ENCODE data around the gene ITGA3. TPM values are rescaled to one million over a fixed set of nuclear protein-coding genes. Genes with fewer than 3 reads are reported as not detected.

The ITGA3 gene
- total RNA-seq, 4 donors from 2014 or later: 145 to 246 (median 172) TPM

DNA sequence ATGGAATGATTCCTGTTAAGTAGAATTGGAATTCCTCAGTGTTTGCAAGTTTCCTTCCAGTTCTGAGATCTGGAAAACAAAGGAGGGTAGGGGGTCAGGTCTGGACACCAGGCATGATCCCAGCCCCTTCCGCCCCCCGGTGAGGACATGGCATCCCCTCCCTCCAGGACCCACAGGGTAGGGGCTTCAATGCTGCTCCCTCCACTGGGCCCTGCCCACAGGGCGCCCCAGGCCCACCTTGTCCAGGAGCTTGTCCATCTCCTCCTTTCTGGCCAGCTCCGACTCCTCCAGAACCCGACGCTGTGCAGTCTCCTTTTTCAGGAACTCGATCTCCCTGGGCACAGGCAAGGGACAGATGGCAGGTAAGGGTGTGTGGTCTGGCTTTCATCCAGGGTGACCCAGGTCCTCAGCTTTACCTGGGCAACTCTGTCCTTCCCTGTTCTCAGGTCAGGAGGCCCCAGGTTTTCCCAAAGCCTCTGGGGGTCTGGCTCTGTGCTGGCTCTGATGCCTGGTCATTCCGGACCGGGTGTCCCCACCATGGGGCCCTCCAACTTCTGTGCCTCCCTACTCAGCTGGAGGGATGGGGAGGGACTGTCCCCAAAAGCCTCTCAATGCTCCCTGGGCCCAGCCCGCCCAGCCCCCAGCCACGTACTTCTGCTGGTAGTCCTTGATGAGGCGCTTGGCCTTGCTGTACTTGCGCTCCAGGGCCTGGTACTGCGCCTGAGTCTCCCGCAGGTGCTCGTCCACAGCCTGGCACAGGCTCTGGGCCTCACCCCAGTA lies 79.6 kb downstream of the ITGA3 start:
- Histone ChIP-seq H3K4me3 (replicated peaks in 1 of 3) (no peak overlapping the region), H3K4me1 (peaks cover 0 to 11% of the 10 kb centered on the region in 2 donors), H3K27me3 (no peaks in the 10 kb centered on the region), H3K36me3 (peaks cover 39 to 43% of the 10 kb centered on the region in 2 donors), H3K9me3 (no peaks in the 10 kb centered on the region), H3K27ac (no peak overlapping the region)
- WGBS, 2 donors: 92 to 96% methylated on average over 15 of the region's 16 CpGs
- TF ChIP-seq, protein P1, sequence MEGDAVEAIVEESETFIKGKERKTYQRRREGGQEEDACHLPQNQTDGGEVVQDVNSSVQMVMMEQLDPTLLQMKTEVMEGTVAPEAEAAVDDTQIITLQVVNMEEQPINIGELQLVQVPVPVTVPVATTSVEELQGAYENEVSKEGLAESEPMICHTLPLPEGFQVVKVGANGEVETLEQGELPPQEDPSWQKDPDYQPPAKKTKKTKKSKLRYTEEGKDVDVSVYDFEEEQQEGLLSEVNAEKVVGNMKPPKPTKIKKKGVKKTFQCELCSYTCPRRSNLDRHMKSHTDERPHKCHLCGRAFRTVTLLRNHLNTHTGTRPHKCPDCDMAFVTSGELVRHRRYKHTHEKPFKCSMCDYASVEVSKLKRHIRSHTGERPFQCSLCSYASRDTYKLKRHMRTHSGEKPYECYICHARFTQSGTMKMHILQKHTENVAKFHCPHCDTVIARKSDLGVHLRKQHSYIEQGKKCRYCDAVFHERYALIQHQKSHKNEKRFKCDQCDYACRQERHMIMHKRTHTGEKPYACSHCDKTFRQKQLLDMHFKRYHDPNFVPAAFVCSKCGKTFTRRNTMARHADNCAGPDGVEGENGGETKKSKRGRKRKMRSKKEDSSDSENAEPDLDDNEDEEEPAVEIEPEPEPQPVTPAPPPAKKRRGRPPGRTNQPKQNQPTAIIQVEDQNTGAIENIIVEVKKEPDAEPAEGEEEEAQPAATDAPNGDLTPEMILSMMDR (IDR thresholded peaks at IDR 0.05): no peak
- TF ChIP-seq POLR2A (IDR thresholded peaks at IDR 0.05): no peak
- no peak for DNase-seq
- intact Hi-C loops (cut with DNase I): no loop called here

DNA sequence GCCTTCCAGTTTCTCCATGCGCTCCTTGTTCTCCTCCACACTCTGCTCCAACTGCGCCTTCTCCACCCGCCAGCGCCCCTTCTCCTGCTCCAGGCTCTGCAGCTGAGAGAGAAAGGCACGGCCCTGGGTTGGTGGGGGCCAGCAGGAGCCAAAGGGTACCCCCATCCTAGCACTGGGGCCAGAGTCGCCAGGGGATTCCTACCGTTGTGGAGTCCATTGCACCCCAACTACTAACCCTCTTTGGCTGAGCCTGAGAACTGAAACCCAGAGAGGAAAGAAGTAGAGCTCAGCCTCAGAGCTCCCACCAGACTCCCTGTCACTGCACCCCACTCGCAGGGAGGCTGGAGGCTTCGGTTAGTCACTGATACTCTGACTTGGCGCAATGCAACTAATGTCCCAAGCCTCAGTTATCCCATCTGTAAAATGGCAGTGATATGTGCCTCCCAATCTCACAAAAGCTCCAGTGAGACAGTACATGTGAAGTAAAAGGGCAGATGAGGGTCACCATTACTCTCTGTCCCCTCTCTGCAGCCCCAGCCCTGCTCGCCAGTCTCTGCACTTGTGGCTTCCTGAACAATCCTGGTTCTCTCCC lies 80.3 kb downstream of the ITGA3 start:
- Histone ChIP-seq H3K4me1 (peaks cover 0 to 12% of the 10 kb centered on the region in 2 donors), H3K9me3 (no peaks in the 10 kb centered on the region), H3K36me3 (peaks cover 46 to 50% of the 10 kb centered on the region in 2 donors), H3K4me3 (replicated peaks in 1 of 3) (no peak overlapping the region), H3K27me3 (no peaks in the 10 kb centered on the region), H3K27ac (no peak overlapping the region)
- TF ChIP-seq, protein P1 (IDR thresholded peaks at IDR 0.05): no peak
- TF ChIP-seq POLR2A (IDR thresholded peaks at IDR 0.05): no peak
- intact Hi-C loops (cut with DNase I): no loop called here
- 94 to 96% methylated on average over 9 to 11 of the region's 11 CpGs for WGBS, 2 donors
- DNase-seq: no peak

DNA sequence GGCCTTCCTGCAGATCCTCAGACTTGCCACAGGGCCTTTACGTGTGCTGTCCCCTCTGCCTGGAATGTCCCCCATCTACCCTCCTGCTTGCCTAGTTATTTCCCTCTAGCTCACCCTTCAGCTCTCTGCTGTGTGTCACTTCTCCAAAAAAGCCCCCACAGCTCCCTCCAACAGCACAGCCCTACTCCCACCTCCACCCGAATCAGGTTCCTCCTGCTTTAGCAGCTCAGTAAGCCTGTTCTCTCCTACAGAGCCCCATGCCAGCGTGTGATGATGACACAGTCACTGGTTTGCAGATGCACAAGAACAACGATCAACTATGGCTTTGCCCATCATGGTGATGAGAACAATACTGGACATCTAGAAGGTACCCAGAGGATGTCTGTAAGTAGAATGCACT lies 81.1 kb downstream of the ITGA3 start:
- H3K36me3 ChIP-seq: peaks cover 47 to 53% of the 10 kb centered on the region in 2 donors
- TF ChIP-seq, protein P1 (IDR thresholded peaks at IDR 0.05): no peak
- no peak for TF ChIP-seq POLR2A (IDR thresholded peaks at IDR 0.05)
- H3K9me3 ChIP-seq: no peaks in the 10 kb centered on the region
- whole genome bisulfite sequencing, 2 donors: 94% methylated on average over 4 of the region's 4 CpGs
- intact Hi-C loops (cut with DNase I): no loop called here
- H3K4me1 ChIP-seq: peaks cover 0 to 12% of the 10 kb centered on the region in 2 donors
- no peak for DNase-seq
- no peak overlapping the region for H3K27ac ChIP-seq
- no peaks in the 10 kb centered on the region for H3K27me3 ChIP-seq
- H3K4me3 ChIP-seq (replicated peaks in 1 of 3): no peak overlapping the region

DNA sequence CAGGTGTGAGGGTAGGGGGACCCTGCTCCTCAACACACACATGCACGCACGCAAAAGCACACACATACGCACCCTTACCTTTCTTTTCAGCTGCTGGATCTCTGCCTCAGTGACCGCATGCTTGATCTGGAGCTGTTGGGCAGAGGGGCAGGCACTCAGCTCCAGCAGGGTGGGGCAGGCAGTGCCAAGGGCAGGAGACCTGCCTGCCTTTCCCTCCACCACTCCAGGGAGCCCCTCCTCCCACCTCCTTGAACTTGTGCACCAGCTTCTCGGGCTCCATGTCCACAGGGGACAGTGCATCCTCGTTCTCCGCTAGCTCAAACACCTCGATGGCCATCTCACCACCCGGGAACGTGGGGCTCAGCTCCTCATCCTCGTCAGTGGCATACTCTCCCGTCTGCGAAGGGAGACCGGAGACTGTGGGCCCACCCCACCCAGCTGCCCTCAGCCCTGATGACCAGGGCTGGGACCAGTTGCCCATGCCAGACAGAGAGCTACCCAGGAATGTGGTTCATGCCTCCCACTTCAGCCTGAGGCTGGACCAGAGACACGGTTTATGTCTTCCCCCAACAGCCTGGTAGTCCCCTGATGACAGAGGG lies 83.4 kb downstream of the ITGA3 start:
- intact Hi-C loops (cut with DNase I): no loop called here
- WGBS, 2 donors: 86 to 90% methylated on average over 15 of the region's 15 CpGs

More for the DNA sequence above, 83.4 kb downstream of the ITGA3 start:
- Histone ChIP-seq H3K27ac (no peak overlapping the region), H3K36me3 (peaks cover 64% of the 10 kb centered on the region in 2 donors), H3K27me3 (no peaks in the 10 kb centered on the region), H3K4me1 (peaks cover 0 to 4% of the 10 kb centered on the region in 2 donors), H3K9me3 (no peaks in the 10 kb centered on the region), H3K4me3 (replicated peaks in 1 of 3) (no peak overlapping the region)
- no peak for DNase-seq
- TF ChIP-seq POLR2A (IDR thresholded peaks at IDR 0.05): no peak

Other genes with a start within 250 kb of the ITGA3 start
- not detected for gene TAC4, start 208.0 kb upstream of the ITGA3 start, total RNA-seq
- gene DLX4, start 86.9 kb upstream of the ITGA3 start, total RNA-seq: 1 to 10 TPM in 1 of 4 donors, under 1 TPM in 1, not detected in 2; 0.56 to 1.2 TPM
- 1 to 10 TPM; 1.8 to 2.4 (median 2.1) TPM for gene DLX3, start 60.9 kb upstream of the ITGA3 start, total RNA-seq
- 10 to 100 TPM; 42.5 to 79.3 (median 64.5) TPM for gene PDK2, start 39.2 kb downstream of the ITGA3 start, total RNA-seq
- under 1 TPM; 0.24 to 0.81 (median 0.58) TPM for gene SAMD14, start 74.0 kb downstream of the ITGA3 start, total RNA-seq
- 10 to 100 TPM; 28.6 to 37.2 (median 31.9) TPM for gene PPP1R9B, start 94.6 kb downstream of the ITGA3 start, total RNA-seq
- gene SGCA, start 109.9 kb downstream of the ITGA3 start, total RNA-seq: 1 to 10 TPM in 1 of 4 donors, not detected in 3; 2.0 TPM
- gene COL1A1, start 145.5 kb downstream of the ITGA3 start, total RNA-seq: 10 to 100 TPM; 12.2 to 57.3 (median 18.5) TPM
- not detected for gene TMEM92, start 218.4 kb downstream of the ITGA3 start, total RNA-seq

Measured in thyroid gland (tissue), 4 donors.